ENCODE results near the gene ANKAR. TPM values are rescaled to one million over a fixed set of nuclear protein-coding genes. Genes with fewer than 3 reads are reported as not detected.

ANKAR gene
- total and polyA plus RNA-seq, 2 of the 8 experiments (the other 6 are each of a cell fraction or from before 2014, with no cell fraction given), result 0.56 to 1.7 TPM

DNA sequence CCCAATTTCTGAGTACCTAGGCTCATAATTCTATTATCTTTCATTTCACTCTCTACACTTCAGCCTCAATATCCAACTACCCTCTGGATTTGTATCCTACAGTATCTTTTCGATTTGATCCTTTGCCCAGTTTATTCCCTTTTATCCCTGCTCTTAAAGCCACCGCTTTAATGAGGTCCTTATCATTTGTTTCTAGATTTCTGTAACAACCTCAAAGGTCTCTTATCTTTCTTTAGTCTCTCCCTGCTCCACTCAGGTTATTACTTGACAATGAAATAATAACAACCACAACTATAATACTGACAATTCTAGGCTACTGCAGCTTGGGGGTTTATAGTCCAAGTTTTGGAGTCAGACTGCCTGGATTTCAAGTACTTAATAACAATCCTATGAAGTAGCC is 39.1 kb upstream of the ANKAR start (continued):
- TF ChIP-seq, protein P1, sequence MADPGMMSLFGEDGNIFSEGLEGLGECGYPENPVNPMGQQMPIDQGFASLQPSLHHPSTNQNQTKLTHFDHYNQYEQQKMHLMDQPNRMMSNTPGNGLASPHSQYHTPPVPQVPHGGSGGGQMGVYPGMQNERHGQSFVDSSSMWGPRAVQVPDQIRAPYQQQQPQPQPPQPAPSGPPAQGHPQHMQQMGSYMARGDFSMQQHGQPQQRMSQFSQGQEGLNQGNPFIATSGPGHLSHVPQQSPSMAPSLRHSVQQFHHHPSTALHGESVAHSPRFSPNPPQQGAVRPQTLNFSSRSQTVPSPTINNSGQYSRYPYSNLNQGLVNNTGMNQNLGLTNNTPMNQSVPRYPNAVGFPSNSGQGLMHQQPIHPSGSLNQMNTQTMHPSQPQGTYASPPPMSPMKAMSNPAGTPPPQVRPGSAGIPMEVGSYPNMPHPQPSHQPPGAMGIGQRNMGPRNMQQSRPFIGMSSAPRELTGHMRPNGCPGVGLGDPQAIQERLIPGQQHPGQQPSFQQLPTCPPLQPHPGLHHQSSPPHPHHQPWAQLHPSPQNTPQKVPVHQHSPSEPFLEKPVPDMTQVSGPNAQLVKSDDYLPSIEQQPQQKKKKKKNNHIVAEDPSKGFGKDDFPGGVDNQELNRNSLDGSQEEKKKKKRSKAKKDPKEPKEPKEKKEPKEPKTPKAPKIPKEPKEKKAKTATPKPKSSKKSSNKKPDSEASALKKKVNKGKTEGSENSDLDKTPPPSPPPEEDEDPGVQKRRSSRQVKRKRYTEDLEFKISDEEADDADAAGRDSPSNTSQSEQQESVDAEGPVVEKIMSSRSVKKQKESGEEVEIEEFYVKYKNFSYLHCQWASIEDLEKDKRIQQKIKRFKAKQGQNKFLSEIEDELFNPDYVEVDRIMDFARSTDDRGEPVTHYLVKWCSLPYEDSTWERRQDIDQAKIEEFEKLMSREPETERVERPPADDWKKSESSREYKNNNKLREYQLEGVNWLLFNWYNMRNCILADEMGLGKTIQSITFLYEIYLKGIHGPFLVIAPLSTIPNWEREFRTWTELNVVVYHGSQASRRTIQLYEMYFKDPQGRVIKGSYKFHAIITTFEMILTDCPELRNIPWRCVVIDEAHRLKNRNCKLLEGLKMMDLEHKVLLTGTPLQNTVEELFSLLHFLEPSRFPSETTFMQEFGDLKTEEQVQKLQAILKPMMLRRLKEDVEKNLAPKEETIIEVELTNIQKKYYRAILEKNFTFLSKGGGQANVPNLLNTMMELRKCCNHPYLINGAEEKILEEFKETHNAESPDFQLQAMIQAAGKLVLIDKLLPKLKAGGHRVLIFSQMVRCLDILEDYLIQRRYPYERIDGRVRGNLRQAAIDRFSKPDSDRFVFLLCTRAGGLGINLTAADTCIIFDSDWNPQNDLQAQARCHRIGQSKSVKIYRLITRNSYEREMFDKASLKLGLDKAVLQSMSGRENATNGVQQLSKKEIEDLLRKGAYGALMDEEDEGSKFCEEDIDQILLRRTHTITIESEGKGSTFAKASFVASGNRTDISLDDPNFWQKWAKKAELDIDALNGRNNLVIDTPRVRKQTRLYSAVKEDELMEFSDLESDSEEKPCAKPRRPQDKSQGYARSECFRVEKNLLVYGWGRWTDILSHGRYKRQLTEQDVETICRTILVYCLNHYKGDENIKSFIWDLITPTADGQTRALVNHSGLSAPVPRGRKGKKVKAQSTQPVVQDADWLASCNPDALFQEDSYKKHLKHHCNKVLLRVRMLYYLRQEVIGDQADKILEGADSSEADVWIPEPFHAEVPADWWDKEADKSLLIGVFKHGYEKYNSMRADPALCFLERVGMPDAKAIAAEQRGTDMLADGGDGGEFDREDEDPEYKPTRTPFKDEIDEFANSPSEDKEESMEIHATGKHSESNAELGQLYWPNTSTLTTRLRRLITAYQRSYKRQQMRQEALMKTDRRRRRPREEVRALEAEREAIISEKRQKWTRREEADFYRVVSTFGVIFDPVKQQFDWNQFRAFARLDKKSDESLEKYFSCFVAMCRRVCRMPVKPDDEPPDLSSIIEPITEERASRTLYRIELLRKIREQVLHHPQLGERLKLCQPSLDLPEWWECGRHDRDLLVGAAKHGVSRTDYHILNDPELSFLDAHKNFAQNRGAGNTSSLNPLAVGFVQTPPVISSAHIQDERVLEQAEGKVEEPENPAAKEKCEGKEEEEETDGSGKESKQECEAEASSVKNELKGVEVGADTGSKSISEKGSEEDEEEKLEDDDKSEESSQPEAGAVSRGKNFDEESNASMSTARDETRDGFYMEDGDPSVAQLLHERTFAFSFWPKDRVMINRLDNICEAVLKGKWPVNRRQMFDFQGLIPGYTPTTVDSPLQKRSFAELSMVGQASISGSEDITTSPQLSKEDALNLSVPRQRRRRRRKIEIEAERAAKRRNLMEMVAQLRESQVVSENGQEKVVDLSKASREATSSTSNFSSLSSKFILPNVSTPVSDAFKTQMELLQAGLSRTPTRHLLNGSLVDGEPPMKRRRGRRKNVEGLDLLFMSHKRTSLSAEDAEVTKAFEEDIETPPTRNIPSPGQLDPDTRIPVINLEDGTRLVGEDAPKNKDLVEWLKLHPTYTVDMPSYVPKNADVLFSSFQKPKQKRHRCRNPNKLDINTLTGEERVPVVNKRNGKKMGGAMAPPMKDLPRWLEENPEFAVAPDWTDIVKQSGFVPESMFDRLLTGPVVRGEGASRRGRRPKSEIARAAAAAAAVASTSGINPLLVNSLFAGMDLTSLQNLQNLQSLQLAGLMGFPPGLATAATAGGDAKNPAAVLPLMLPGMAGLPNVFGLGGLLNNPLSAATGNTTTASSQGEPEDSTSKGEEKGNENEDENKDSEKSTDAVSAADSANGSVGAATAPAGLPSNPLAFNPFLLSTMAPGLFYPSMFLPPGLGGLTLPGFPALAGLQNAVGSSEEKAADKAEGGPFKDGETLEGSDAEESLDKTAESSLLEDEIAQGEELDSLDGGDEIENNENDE (IDR thresholded peaks at IDR 0.05; ENCODE audit: insufficient replicate concordance, low read length), result no peak
- TF ChIP-seq HDAC2 (IDR thresholded peaks at IDR 0.05; ENCODE audit: borderline replicate concordance in 1 of 2, low read depth in 2 of 2, low read length in 2 of 2), result no peak
- TF ChIP-seq, protein P2, sequence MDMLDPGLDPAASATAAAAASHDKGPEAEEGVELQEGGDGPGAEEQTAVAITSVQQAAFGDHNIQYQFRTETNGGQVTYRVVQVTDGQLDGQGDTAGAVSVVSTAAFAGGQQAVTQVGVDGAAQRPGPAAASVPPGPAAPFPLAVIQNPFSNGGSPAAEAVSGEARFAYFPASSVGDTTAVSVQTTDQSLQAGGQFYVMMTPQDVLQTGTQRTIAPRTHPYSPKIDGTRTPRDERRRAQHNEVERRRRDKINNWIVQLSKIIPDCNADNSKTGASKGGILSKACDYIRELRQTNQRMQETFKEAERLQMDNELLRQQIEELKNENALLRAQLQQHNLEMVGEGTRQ (IDR thresholded peaks at IDR 0.05; ENCODE audit: low read length), result no peak
- TF ChIP-seq JUND (IDR thresholded peaks at IDR 0.05; ENCODE audit: low read length), result no peak
- TF ChIP-seq PHF8 (conservative IDR thresholded peaks at IDR 0.05; ENCODE audit: low read depth, low read length), result no peak
- no peak for TF ChIP-seq TCF12 (IDR thresholded peaks at IDR 0.05; ENCODE audit: low read depth, low read length)
- TF ChIP-seq CHD2 (IDR thresholded peaks at IDR 0.05; ENCODE audit: low read length), result no peak
- TF ChIP-seq BRCA1 (IDR thresholded peaks at IDR 0.05; ENCODE audit: low read depth, low read length), result no peak
- no peak for TF ChIP-seq FOSL1 (IDR thresholded peaks at IDR 0.05; ENCODE audit: insufficient read depth, low read depth, low read length)
